HepG2 (cell line): Measurements from ENCODE around the gene LIPE. TPM values are rescaled to one million over a fixed set of nuclear protein-coding genes. Genes with fewer than 3 reads are reported as not detected.

Experiments used
- ARNT2 ChIP-seq: sonication (generic); formaldehyde crosslinking; IDR thresholded peaks from 2 replicates; pipeline ENCODE4 v1.8.0; 2022; ENCODE audit warnings: mild to moderate bottlenecking, low read depth, missing genetic modification reagents, moderate library complexity
- HMGA1 ChIP-seq: sonication (generic); formaldehyde crosslinking; conservative IDR thresholded peaks from 2 replicates; pipeline ENCODE4 v1.4.0; 2020; ENCODE audit warnings: missing genetic modification reagents
- NFYC ChIP-seq: IDR thresholded peaks from 2 replicates; pipeline ENCODE4 v1.6.1; 2016; ENCODE audit warnings: missing genetic modification reagents, missing compliant biosample characterization
- PHF8 ChIP-seq: sonication (generic); formaldehyde crosslinking; IDR thresholded peaks from 2 replicates; pipeline ENCODE4 v1.5.0; 2020; ENCODE audit warnings: missing genetic modification reagents
- SMC3 ChIP-seq: IDR thresholded peaks from 2 replicates; pipeline ENCODE4 v1.6.1; 2011; ENCODE audit warnings: low read length, improper control_type of control experiment
- SRSF1 ChIP-seq: fragments of 200-400 bp; formaldehyde crosslinking; optimal IDR thresholded peaks from 2 replicates; pipeline ENCODE3; 2017; ENCODE audit warnings: mild to moderate bottlenecking, low read depth, low read length, moderate library complexity
- YEATS4 ChIP-seq: sonication (generic); formaldehyde crosslinking; IDR thresholded peaks from 2 replicates; pipeline ENCODE4 v1.4.0; 2020; ENCODE audit warnings: missing genetic modification reagents, borderline replicate concordance
- ZFP37 ChIP-seq: sonication (generic); formaldehyde crosslinking; IDR thresholded peaks from 2 replicates; pipeline ENCODE4 v1.4.0; 2020; ENCODE audit warnings: missing genetic modification reagents, borderline replicate concordance
- ZNF101 ChIP-seq: sonication (generic); formaldehyde crosslinking; IDR thresholded peaks from 2 replicates; pipeline ENCODE4 v1.4.0; 2020; ENCODE audit warnings: mild to moderate bottlenecking, low read depth, missing genetic modification reagents, borderline replicate concordance
- ZNF430 ChIP-seq: sonication (generic); formaldehyde crosslinking; IDR thresholded peaks from 2 replicates; pipeline ENCODE4 v1.9.0; 2021; ENCODE audit warnings: mild to moderate bottlenecking, missing genetic modification reagents
- ZNF547 ChIP-seq: sonication (generic); formaldehyde crosslinking; IDR thresholded peaks from 2 replicates; pipeline ENCODE4 v1.5.1; 2020; ENCODE audit warnings: mild to moderate bottlenecking, missing genetic modification reagents
- ZNF777 ChIP-seq: sonication (generic); formaldehyde crosslinking; IDR thresholded peaks from 2 replicates; pipeline ENCODE4 v1.4.0; 2020; ENCODE audit warnings: missing genetic modification reagents
- ZNF781 ChIP-seq: sonication (generic); formaldehyde crosslinking; IDR thresholded peaks from 2 replicates; pipeline ENCODE4 v1.5.1; 2020; ENCODE audit warnings: borderline replicate concordance, mild to moderate bottlenecking, missing genetic modification reagents; ENCODE audit errors: not compliant biosample characterization
- ZNF782 ChIP-seq: sonication (generic); formaldehyde crosslinking; IDR thresholded peaks from 2 replicates; pipeline ENCODE4 v1.4.0; 2020; ENCODE audit warnings: missing genetic modification reagents, mild to moderate bottlenecking, borderline replicate concordance
- polyA plus RNA-seq, 8 experiments: library from polyadenylated mRNA; depleted of rRNA in 3 of 8; stranded (reverse) in 7 of 8; unstranded in 1 of 8; fragments of >200 nt; fragmentation: Illumina TruSeq in 4 of 8; extraction: Trizol in 4 of 8; gene quantifications; 2 replicates each; pipeline versions ENCODE4 v1.2.1 to v1.2.3, GENCODE V29; 2011 to 2016; ENCODE audit warnings: low read depth in 4 of 8, missing spikeins in 1 of 8, mixed read lengths in 1 of 8; ENCODE audit not compliant: insufficient read depth in 1 of 8
- total RNA-seq, 5 experiments: library from RNA; depleted of rRNA; stranded (reverse); fragments of >200 nt; fragmentation: Illumina TruSeq; extraction: Trizol; gene quantifications; 2 replicates each; pipeline ENCODE4 v1.2.3, GENCODE V29; 2016; ENCODE audit warnings: low read depth in 1 of 5
- TF ChIP-seq, protein P1 (sequence below): sonication (generic); formaldehyde crosslinking; IDR thresholded peaks from 2 replicates; pipeline ENCODE4 v1.4.0; 2020; ENCODE audit warnings: missing genetic modification reagents
- TF ChIP-seq, protein P2 (sequence below): IDR thresholded peaks from 2 replicates; pipeline ENCODE4 v1.6.1; 2016; ENCODE audit warnings: mild to moderate bottlenecking
- TF ChIP-seq, protein P3 (sequence below): sonication (generic); formaldehyde crosslinking; conservative IDR thresholded peaks from 2 replicates; pipeline ENCODE4 v1.4.0; 2020; ENCODE audit warnings: mild to moderate bottlenecking, missing genetic modification reagents, moderate library complexity
- TF ChIP-seq, protein P4 (sequence below): sonication (generic); formaldehyde crosslinking; conservative IDR thresholded peaks from 2 replicates; pipeline ENCODE4 v1.8.0; 2022; ENCODE audit warnings: low read depth, missing genetic modification reagents
- TF ChIP-seq, protein P5 (sequence below): sonication (generic); formaldehyde crosslinking; IDR thresholded peaks from 2 replicates; pipeline ENCODE4 v1.4.0; 2020; ENCODE audit warnings: missing genetic modification reagents, mild to moderate bottlenecking, borderline replicate concordance

LIPE gene
- total and polyA plus RNA-seq, 2 of the 13 experiments (the other 11 are each of a cell fraction or from before 2014, with no cell fraction given), result not detected

DNA sequence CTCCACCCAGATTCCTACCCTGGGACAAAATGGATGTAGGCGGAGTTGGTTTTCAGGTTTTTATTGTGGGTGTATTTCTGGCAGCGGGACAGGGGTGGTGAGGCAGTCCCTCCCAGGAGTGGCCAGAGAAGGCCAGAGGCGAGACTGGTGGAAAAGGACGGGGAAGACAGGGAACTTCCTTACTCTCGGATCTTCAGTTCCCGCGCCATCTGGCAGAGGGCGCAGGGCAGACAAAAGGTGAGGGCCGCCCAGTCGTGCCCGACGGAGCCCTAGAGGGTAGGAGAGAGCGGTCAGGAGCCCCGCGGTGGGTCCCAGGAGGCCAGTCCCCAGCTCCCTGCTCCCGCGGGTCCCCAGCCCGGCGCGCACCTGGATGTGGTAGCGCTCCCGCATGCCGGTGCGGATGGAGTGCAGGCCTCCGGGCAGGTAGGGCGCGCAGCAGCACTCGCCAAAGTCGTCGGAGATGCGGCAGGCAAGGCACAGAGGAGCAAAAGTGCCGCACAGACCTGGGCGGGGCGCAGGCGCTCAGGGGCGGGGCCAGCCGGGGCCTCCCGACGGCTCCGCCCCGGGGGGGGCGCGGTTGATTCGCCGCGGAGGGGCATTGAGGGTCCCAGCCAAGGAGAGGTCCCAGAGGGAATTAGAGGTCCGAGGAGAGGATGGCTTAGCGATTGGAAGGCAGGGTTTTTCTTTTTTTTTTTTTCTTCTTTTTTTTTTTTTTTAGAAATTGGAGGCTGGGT lies 40.0 kb downstream of the LIPE start (continued):
- TF ChIP-seq, protein P1, sequence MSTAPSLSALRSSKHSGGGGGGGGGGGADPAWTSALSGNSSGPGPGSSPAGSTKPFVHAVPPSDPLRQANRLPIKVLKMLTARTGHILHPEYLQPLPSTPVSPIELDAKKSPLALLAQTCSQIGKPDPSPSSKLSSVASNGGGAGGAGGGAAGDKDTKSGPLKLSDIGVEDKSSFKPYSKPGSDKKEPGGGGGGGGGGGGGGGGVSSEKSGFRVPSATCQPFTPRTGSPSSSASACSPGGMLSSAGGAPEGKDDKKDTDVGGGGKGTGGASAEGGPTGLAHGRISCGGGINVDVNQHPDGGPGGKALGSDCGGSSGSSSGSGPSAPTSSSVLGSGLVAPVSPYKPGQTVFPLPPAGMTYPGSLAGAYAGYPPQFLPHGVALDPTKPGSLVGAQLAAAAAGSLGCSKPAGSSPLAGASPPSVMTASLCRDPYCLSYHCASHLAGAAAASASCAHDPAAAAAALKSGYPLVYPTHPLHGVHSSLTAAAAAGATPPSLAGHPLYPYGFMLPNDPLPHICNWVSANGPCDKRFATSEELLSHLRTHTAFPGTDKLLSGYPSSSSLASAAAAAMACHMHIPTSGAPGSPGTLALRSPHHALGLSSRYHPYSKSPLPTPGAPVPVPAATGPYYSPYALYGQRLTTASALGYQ (CRISPR knock-in tag), result no peak
- TF ChIP-seq, protein P2, sequence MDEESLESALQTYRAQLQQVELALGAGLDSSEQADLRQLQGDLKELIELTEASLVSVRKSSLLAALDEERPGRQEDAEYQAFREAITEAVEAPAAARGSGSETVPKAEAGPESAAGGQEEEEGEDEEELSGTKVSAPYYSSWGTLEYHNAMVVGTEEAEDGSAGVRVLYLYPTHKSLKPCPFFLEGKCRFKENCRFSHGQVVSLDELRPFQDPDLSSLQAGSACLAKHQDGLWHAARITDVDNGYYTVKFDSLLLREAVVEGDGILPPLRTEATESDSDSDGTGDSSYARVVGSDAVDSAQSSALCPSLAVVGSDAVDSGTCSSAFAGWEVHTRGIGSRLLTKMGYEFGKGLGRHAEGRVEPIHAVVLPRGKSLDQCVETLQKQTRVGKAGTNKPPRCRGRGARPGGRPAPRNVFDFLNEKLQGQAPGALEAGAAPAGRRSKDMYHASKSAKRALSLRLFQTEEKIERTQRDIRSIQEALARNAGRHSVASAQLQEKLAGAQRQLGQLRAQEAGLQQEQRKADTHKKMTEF, result 0 out of 2 replicates have a peak, but pooled peaks have one; percentile 28
- TF ChIP-seq, protein P3, sequence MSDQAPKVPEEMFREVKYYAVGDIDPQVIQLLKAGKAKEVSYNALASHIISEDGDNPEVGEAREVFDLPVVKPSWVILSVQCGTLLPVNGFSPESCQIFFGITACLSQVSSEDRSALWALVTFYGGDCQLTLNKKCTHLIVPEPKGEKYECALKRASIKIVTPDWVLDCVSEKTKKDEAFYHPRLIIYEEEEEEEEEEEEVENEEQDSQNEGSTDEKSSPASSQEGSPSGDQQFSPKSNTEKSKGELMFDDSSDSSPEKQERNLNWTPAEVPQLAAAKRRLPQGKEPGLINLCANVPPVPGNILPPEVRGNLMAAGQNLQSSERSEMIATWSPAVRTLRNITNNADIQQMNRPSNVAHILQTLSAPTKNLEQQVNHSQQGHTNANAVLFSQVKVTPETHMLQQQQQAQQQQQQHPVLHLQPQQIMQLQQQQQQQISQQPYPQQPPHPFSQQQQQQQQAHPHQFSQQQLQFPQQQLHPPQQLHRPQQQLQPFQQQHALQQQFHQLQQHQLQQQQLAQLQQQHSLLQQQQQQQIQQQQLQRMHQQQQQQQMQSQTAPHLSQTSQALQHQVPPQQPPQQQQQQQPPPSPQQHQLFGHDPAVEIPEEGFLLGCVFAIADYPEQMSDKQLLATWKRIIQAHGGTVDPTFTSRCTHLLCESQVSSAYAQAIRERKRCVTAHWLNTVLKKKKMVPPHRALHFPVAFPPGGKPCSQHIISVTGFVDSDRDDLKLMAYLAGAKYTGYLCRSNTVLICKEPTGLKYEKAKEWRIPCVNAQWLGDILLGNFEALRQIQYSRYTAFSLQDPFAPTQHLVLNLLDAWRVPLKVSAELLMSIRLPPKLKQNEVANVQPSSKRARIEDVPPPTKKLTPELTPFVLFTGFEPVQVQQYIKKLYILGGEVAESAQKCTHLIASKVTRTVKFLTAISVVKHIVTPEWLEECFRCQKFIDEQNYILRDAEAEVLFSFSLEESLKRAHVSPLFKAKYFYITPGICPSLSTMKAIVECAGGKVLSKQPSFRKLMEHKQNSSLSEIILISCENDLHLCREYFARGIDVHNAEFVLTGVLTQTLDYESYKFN, result 0 out of 2 replicates have a peak, but pooled peaks have one; percentile 29
- TF ChIP-seq ZNF430 (CRISPR knock-in tag) (peak; percentile 35; the same call in 1 of the 2 replicates), ZNF781 (CRISPR knock-in tag) (no peak), ZFP37 (CRISPR knock-in tag) (no peak), ZNF547 (CRISPR knock-in tag) (peak; percentile 49; the same call in 1 of the 2 replicates), HMGA1 (no peak), ZNF101 (0 out of 2 replicates have a peak, but pooled peaks have one; percentile 45), PHF8 (peak; percentile 33; the same call in 1 of the 2 replicates), SMC3 (peak; percentile 29; the same call in 1 of the 2 replicates), ARNT2 (0 out of 2 replicates have a peak, but pooled peaks have one; percentile 16), ZNF777 (CRISPR knock-in tag) (peak; percentile 100), NFYC (CRISPR knock-in tag) (no peak), SRSF1 (no peak), YEATS4 (CRISPR knock-in tag) (peak; percentile 53; the same call in 1 of the 2 replicates), ZNF782 (CRISPR knock-in tag) (0 out of 2 replicates have a peak, but pooled peaks have one; percentile 41)
- TF ChIP-seq, protein P4, sequence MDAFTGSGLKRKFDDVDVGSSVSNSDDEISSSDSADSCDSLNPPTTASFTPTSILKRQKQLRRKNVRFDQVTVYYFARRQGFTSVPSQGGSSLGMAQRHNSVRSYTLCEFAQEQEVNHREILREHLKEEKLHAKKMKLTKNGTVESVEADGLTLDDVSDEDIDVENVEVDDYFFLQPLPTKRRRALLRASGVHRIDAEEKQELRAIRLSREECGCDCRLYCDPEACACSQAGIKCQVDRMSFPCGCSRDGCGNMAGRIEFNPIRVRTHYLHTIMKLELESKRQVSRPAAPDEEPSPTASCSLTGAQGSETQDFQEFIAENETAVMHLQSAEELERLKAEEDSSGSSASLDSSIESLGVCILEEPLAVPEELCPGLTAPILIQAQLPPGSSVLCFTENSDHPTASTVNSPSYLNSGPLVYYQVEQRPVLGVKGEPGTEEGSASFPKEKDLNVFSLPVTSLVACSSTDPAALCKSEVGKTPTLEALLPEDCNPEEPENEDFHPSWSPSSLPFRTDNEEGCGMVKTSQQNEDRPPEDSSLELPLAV (CRISPR knock-in tag), result no peak
- TF ChIP-seq, protein P5, sequence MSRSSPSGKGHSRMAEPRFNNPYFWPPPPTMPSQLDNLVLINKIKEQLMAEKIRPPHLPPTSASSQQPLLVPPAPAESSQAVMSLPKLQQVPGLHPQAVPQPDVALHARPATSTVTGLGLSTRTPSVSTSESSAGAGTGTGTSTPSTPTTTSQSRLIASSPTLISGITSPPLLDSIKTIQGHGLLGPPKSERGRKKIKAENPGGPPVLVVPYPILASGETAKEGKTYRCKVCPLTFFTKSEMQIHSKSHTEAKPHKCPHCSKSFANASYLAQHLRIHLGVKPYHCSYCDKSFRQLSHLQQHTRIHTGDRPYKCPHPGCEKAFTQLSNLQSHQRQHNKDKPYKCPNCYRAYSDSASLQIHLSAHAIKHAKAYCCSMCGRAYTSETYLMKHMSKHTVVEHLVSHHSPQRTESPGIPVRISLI (CRISPR knock-in tag), result peak; percentile 46; the same call in 1 of the 2 replicates
